H9 (cell line): ENCODE results near the gene PTOV1. TPM values are rescaled to one million over a fixed set of nuclear protein-coding genes. Genes with fewer than 3 reads are reported as not detected.

Source experiments
- DNase-seq: peaks from one replicate; pipeline ENCODE4 v3.0.0-alpha.2; 2017
- H2AFZ ChIP-seq: one replicate; pipeline ENCODE4 v1.6.1; 2013; ENCODE audit warnings: mild to moderate bottlenecking, low read length, control low read depth, moderate library complexity
- H2AK5ac ChIP-seq: 2 replicates; pipeline ENCODE4 v1.6.1; 2013; ENCODE audit warnings: low read length, control low read depth, mixed read lengths; ENCODE audit not compliant: insufficient read length
- H2BK120ac ChIP-seq: one replicate; pipeline ENCODE4 v1.6.1; 2013; ENCODE audit warnings: low read depth, mild to moderate bottlenecking, low read length, control low read depth, inconsistent platforms; ENCODE audit not compliant: poor library complexity, severe bottlenecking
- H2BK12ac ChIP-seq: 2 replicates; pipeline ENCODE4 v1.6.1; 2013; ENCODE audit warnings: low read length, control low read depth, mixed read lengths, low read depth; ENCODE audit not compliant: insufficient read length
- H2BK15ac ChIP-seq: 2 replicates; pipeline ENCODE4 v1.6.1; 2013; ENCODE audit warnings: low read depth, low read length, control low read depth
- H2BK20ac ChIP-seq: one replicate; pipeline ENCODE4 v1.6.1; 2013; ENCODE audit warnings: low read depth, mild to moderate bottlenecking, low read length, control low read depth, inconsistent platforms; ENCODE audit not compliant: poor library complexity, severe bottlenecking
- H2BK5ac ChIP-seq: 2 replicates; pipeline ENCODE4 v1.6.1; 2013; ENCODE audit warnings: low read length, control low read depth, mixed read lengths; ENCODE audit not compliant: insufficient read length
- H3K14ac ChIP-seq: 2 replicates; pipeline ENCODE4 v1.6.1; 2013; ENCODE audit warnings: low read length, control low read depth; ENCODE audit not compliant: insufficient read depth
- H3K18ac ChIP-seq: 2 replicates; pipeline ENCODE4 v1.6.1; 2013; ENCODE audit warnings: low read depth, mild to moderate bottlenecking, mixed read lengths, low read length, control low read depth; ENCODE audit not compliant: insufficient read length
- H3K23ac ChIP-seq: 2 replicates; pipeline ENCODE4 v1.6.1; 2013; ENCODE audit warnings: low read length, control low read depth, mixed read lengths, low read depth; ENCODE audit not compliant: insufficient read length
- H3K23me2 ChIP-seq: 2 replicates; pipeline ENCODE4 v1.6.1; 2013; ENCODE audit warnings: low read depth, mild to moderate bottlenecking, mixed read lengths, low read length, control low read depth; ENCODE audit not compliant: insufficient read length, poor library complexity, severe bottlenecking
- H3K27ac ChIP-seq: 2 replicates; pipeline ENCODE4 v1.5.1; 2013; ENCODE audit warnings: low read length, control low read depth, mixed read lengths, low read depth; ENCODE audit not compliant: insufficient read length
- H3K27me3 ChIP-seq: 2 replicates; pipeline ENCODE4 v1.6.1; 2013; ENCODE audit warnings: low read length, control low read depth, inconsistent platforms; ENCODE audit not compliant: insufficient read depth
- H3K4ac ChIP-seq: 2 replicates; pipeline ENCODE4 v1.6.1; 2013; ENCODE audit warnings: low read depth, mild to moderate bottlenecking, control low read depth, inconsistent platforms, low read length, moderate library complexity
- H3K4me1 ChIP-seq: 2 replicates; pipeline ENCODE4 v1.6.1; 2013; ENCODE audit warnings: low read length, control low read depth, inconsistent platforms; ENCODE audit not compliant: insufficient read depth
- H3K4me2 ChIP-seq: 2 replicates; pipeline ENCODE4 v1.6.1; 2013; ENCODE audit warnings: low read length, control low read depth, mixed read lengths; ENCODE audit not compliant: insufficient read length, insufficient read depth
- H3K56ac ChIP-seq: 2 replicates; pipeline ENCODE4 v1.6.1; 2013; ENCODE audit warnings: low read depth, mild to moderate bottlenecking, mixed read lengths, low read length, control low read depth; ENCODE audit not compliant: insufficient read length
- H3K79me1 ChIP-seq: 2 replicates; pipeline ENCODE4 v1.6.1; 2013; ENCODE audit warnings: low read depth, mild to moderate bottlenecking, moderate library complexity, low read length, control low read depth, inconsistent platforms; ENCODE audit not compliant: insufficient read depth, poor library complexity, severe bottlenecking
- H3K79me2 ChIP-seq: 2 replicates; pipeline ENCODE4 v1.6.1; 2013; ENCODE audit warnings: low read length, control low read depth, inconsistent platforms; ENCODE audit not compliant: insufficient read depth
- H3K9ac ChIP-seq: 2 replicates; pipeline ENCODE4 v1.6.1; 2013; ENCODE audit warnings: low read length, control low read depth, mixed read lengths; ENCODE audit not compliant: insufficient read length; ENCODE audit errors: extremely low read depth
- H3K9me3 ChIP-seq: one replicate; pipeline ENCODE4 v1.6.1; 2013; ENCODE audit warnings: low read depth, low read length, inconsistent platforms; ENCODE audit not compliant: control insufficient read depth
- H3T11ph ChIP-seq: one replicate; pipeline ENCODE4 v1.6.1; 2013; ENCODE audit warnings: mild to moderate bottlenecking, low read length, control low read depth, inconsistent platforms
- H4K20me1 ChIP-seq: one replicate; pipeline ENCODE4 v1.6.1; 2013; ENCODE audit not compliant: control insufficient read depth, insufficient read length, insufficient read depth
- H4K5ac ChIP-seq: 2 replicates; pipeline ENCODE4 v1.6.1; 2013; ENCODE audit warnings: low read depth, mild to moderate bottlenecking, mixed read lengths, low read length, control low read depth; ENCODE audit not compliant: insufficient read length
- H4K8ac ChIP-seq: replicated peaks from 2 replicates; pipeline ENCODE4 v1.6.1; 2013; ENCODE audit warnings: low read length, control low read depth, mixed read lengths, low read depth; ENCODE audit not compliant: insufficient read length
- H4K91ac ChIP-seq: 2 replicates; pipeline ENCODE4 v1.6.1; 2013; ENCODE audit warnings: low read depth, mild to moderate bottlenecking, moderate library complexity, mixed read lengths, low read length, control low read depth; ENCODE audit not compliant: insufficient read length
- H3K27ac Mint-ChIP-seq, 3 experiments: 2 replicates in 2 of 3; 3 replicates in 1 of 3; pipeline ENCODE4 v1.8.0; 2020 to 2021; ENCODE audit warnings: mixed read lengths in 3 of 3, mild to moderate bottlenecking in 1 of 3, moderate library complexity in 1 of 3
- H3K27me3 Mint-ChIP-seq: 2 replicates; pipeline ENCODE4 v1.8.0; 2021; ENCODE audit warnings: low read depth, mild to moderate bottlenecking, moderate library complexity, mixed read lengths
- H3K36me3 Mint-ChIP-seq, 3 experiments: 2 replicates in 2 of 3; 3 replicates in 1 of 3; pipeline ENCODE4 v1.8.0; 2020 to 2021; ENCODE audit warnings: low read depth in 3 of 3, mixed read lengths in 3 of 3; ENCODE audit not compliant: insufficient read depth in 1 of 3
- H3K4me1 Mint-ChIP-seq, 2 experiments: 2 replicates each; pipeline ENCODE4 v1.8.0; 2020; ENCODE audit warnings: mixed read lengths in 2 of 2
- H3K4me3 Mint-ChIP-seq, 2 experiments: 2 replicates in 1 of 2; 3 replicates in 1 of 2; pipeline ENCODE4 v1.8.0; 2020 to 2021; ENCODE audit warnings: mild to moderate bottlenecking in 2 of 2, mixed read lengths in 2 of 2, moderate library complexity in 1 of 2
- H3K9me3 Mint-ChIP-seq, 2 experiments: 2 replicates in 1 of 2; 3 replicates in 1 of 2; pipeline ENCODE4 v1.8.0; 2020; ENCODE audit warnings: mild to moderate bottlenecking in 2 of 2, mixed read lengths in 2 of 2, moderate library complexity in 1 of 2
- CTCF ChIP-seq: fragments of 200-600 bp; sonication (generic); conservative IDR thresholded peaks from 3 replicates; pipeline ENCODE4 v1.8.0; 2021; ENCODE audit warnings: antibody characterized with exemption, mild to moderate bottlenecking
- WGBS: extraction: QIAGEN DNeasy Blood & Tissue Kit; methylation state at CpG from one replicate; pipeline ENCODE4 v1.1.7; 2013; ENCODE audit warnings: missing lambda C conversion rate, low lambda C conversion rate, mixed read lengths; ENCODE audit not compliant: insufficient read length; ENCODE audit errors: extremely low coverage; 5-methylcytosine and 5-hydroxymethylcytosine counted together
- total RNA-seq: library from RNA; stranded (reverse); gene quantifications from 2 replicates; pipeline ENCODE4 v1.2.1, GENCODE V29; 2021

PTOV1 gene
- total RNA-seq, 1 experiment from 2014 or later: 309 TPM

GRCh38 chr19:49852631-49853126 is 1.7 kb downstream of the PTOV1 start:
- no peak overlapping the region for H2BK20ac ChIP-seq
- Mint-ChIP-seq H3K36me3 (peaks cover 35 to 60% (median 52%) of the 10 kb centered on the region in 3 experiments), H3K27ac (peak overlapping the region in 2 of 3 experiments; percentile 22 to 34; a peak in 3 of 7 replicates), H3K4me1 (peaks cover 22 to 27% of the 10 kb centered on the region in 2 experiments), H3K9me3 (peaks cover 0 to 4% of the 10 kb centered on the region in 2 experiments; a peak in 2 of 5 replicates), H3K27me3 (no peaks in the 10 kb centered on the region; the same call in none of the 2 replicates), H3K4me3 (peak overlapping the region; percentile 80 to 81)
- no peak overlapping the region for H2BK5ac ChIP-seq
- no peak overlapping the region for H3K18ac ChIP-seq
- no peak overlapping the region for H3K23ac ChIP-seq
- no peak overlapping the region for H3T11ph ChIP-seq
- H2BK12ac ChIP-seq: no peak overlapping the region
- H3K27me3 ChIP-seq: no peaks in the 10 kb centered on the region
- H3K79me1 ChIP-seq: peaks cover 11% of the 10 kb centered on the region
- H3K27ac ChIP-seq: no peak overlapping the region
- H4K91ac ChIP-seq: no peak overlapping the region
- WGBS: no CpG with 5 or more reads among the region's 14 CpGs
- no peak overlapping the region for H2AFZ ChIP-seq
- H3K14ac ChIP-seq: no peak overlapping the region
- peaks cover 6% of the 10 kb centered on the region for H4K20me1 ChIP-seq
- DNase-seq: no peak
- no peak overlapping the region for H4K5ac ChIP-seq
- TF ChIP-seq CTCF: no peak
- H3K9ac ChIP-seq: no peak overlapping the region
- H3K9me3 ChIP-seq: no peaks in the 10 kb centered on the region
- H4K8ac ChIP-seq: no peak overlapping the region
- H3K79me2 ChIP-seq: peaks cover 9% of the 10 kb centered on the region; the same call in 1 of the 2 replicates
- peak overlapping the region; percentile 90 for H3K4me2 ChIP-seq
- no peaks in the 10 kb centered on the region; the same call in 1 of the 2 replicates for H3K4me1 ChIP-seq
- H3K56ac ChIP-seq: no peak overlapping the region
- no peak overlapping the region for H2BK15ac ChIP-seq
- H2BK120ac ChIP-seq: no peak overlapping the region
- peaks cover 10% of the 10 kb centered on the region for H3K23me2 ChIP-seq
- H2AK5ac ChIP-seq: no peak overlapping the region
- H3K4ac ChIP-seq: no peak overlapping the region
